Activated CD8-positive, alpha-beta T cell treated with anti-CD3 and anti-CD28 coated beads, Interleukin-2, amount 10 ng/mL, durations not matched to agents 7 days and 5 days (primary cell): ENCODE results near the gene SELL. TPM values are rescaled to one million over a fixed set of nuclear protein-coding genes. Genes with fewer than 3 reads are reported as not detected.

Experiments
- ATAC-seq: fragments of 150-1000 bp; cut with Tn5 transposase; one replicate; pipeline ENCODE4 v1.10.0; 2021; ENCODE audit warnings: moderate library complexity
- CTCF ChIA-PET: fragments of 350-600 bp; sonication (Branson Sonifier 250); formaldehyde crosslinking; loops from one replicate; lab custom pipeline; 2021; ENCODE audit warnings: antibody characterized with exemption; lab: Charles Lee
- POLR2A ChIA-PET: fragments of 350-600 bp; sonication (Branson Sonifier 250); formaldehyde crosslinking; loops from one replicate; lab custom pipeline; 2021; ENCODE audit warnings: antibody characterized with exemption; lab: Charles Lee
- DNase-seq: peaks from one replicate; pipeline ENCODE4 v3.0.0-alpha.2; 2020
- H3K27ac Mint-ChIP-seq: one replicate; pipeline ENCODE4 v1.8.0; 2021; ENCODE audit warnings: mild to moderate bottlenecking, mixed read lengths
- H3K27me3 Mint-ChIP-seq: one replicate; pipeline ENCODE4 v1.8.0; 2021; ENCODE audit warnings: low read depth, mixed read lengths
- H3K36me3 Mint-ChIP-seq: one replicate; pipeline ENCODE4 v1.8.0; 2021; ENCODE audit warnings: low read depth, mixed read lengths
- H3K4me1 Mint-ChIP-seq: one replicate; pipeline ENCODE4 v1.8.0; 2021; ENCODE audit warnings: low read depth, mixed read lengths
- H3K4me3 Mint-ChIP-seq: one replicate; pipeline ENCODE4 v1.8.0; 2021; ENCODE audit warnings: mild to moderate bottlenecking, mixed read lengths
- H3K9me3 Mint-ChIP-seq: one replicate; pipeline ENCODE4 v1.8.0; 2022; ENCODE audit warnings: mixed read lengths; ENCODE audit not compliant: insufficient read depth
- total RNA-seq, 2 experiments: library from RNA; stranded (reverse); gene quantifications; one replicate each; pipeline ENCODE4 v1.2.3, GENCODE V29; 2021

Gene SELL
- total RNA-seq, 2 experiments from 2014 or later, result 192 to 222 TPM

DNA sequence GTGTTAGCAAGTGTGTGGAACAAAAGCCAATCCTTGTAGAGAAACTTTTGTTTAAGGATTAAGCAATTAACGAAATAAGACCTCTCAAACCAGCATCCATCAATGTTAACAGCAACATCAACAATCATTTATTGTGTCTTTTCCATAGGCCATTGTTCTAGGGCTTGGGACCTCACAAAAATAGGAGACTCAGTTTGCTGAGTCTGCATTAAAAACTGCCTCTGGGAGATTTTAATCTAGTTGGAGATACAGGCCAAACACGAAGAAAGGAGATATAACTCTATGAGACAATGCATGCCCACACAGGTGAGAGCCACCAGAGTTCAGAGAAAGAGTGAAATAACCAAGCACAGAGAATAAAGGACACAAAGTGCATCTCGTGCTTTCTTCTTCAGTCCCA lies 67.1 kb downstream of the SELL start:
- ChIA-PET CTCF (interaction anchor here (2.5 kb wide), 1 partner anchor 43 kb away, joined by 10 read pairs; no protein-coding TSS in a partner anchor), POLR2A (no interaction called here)
- ATAC-seq (no peak), DNase-seq (no peak)
- Mint-ChIP-seq H3K9me3 (peaks cover 6% of the 10 kb centered on the region), H3K36me3 (peaks cover 5% of the 10 kb centered on the region), H3K4me1 (peaks cover 17% of the 10 kb centered on the region), H3K27me3 (no peaks in the 10 kb centered on the region), H3K27ac (no peak overlapping the region), H3K4me3 (no peak overlapping the region)

Other genes with a start within 250 kb of the SELL start
- 1 to 10 TPM; 4.8 to 5.8 TPM for gene SLC19A2, start 225.7 kb downstream of the SELL start, total RNA-seq
- 1 to 10 TPM; 1.4 to 1.6 TPM for gene F5, start 125.1 kb downstream of the SELL start, total RNA-seq
- under 1 TPM in 1 of 2 experiments, not detected in 1; 0.13 TPM for gene SELP, start 81.5 kb downstream of the SELL start, total RNA-seq
- gene SELE, start 22.5 kb upstream of the SELL start, total RNA-seq, result not detected
- gene METTL18, start 83.3 kb upstream of the SELL start, total RNA-seq, result 10 to 100 TPM in 1 of 2 experiments, 1 to 10 TPM in 1; 9.8 to 10.2 TPM
- 10 to 100 TPM; 14.6 to 15.1 TPM for gene SCYL3, start 182.3 kb upstream of the SELL start, total RNA-seq